ENCODE measurements around the gene FBP2.
"Not testable (repeated sequence)": the region's sequence is repeated elsewhere in the genome, so short reads cannot be mapped to it uniquely, and the experiment has no call there.

Gene FBP2

GRCh38 chr9:94563548-94563947 lies 30.1 kb downstream of the FBP2 start:
- DNase-seq (ENCODE audit: low spot score) = no peak

- DNase-seq (ENCODE audit: low spot score) = peak; percentile 33
Measured at GRCh38 chr9:94560237-94560636, 33.4 kb downstream of the FBP2 start.

- DNase-seq (ENCODE audit: low spot score) = no peak
Measured at GRCh38 chr9:94557376-94557775, 36.2 kb downstream of the FBP2 start.

- DNase-seq (ENCODE audit: low spot score) = peak; percentile 96
Measured at GRCh38 chr9:94554439-94555331, 38.9 kb downstream of the FBP2 start, which contains the start of gene PCAT7. PCAT7 (plus strand) TSS chr9:94555083.

GRCh38 chr9:94554078-94554438 lies 39.6 kb downstream of the FBP2 start:
- no peak for DNase-seq (ENCODE audit: low spot score)

- no peak for DNase-seq (ENCODE audit: low spot score)
Measured at GRCh38 chr9:94553029-94553938, 40.3 kb downstream of the FBP2 start.

- DNase-seq (ENCODE audit: low spot score) = no peak
Measured at GRCh38 chr9:94545940-94546339, 47.7 kb downstream of the FBP2 start.

GRCh38 chr9:94544335-94544734 lies 49.3 kb downstream of the FBP2 start:
- not testable (repeated sequence) for DNase-seq (ENCODE audit: low spot score)

- DNase-seq (ENCODE audit: low spot score) = no peak
Measured at GRCh38 chr9:94538908-94539307, 54.7 kb downstream of the FBP2 start.

GRCh38 chr9:94534901-94535300 lies 58.7 kb downstream of the FBP2 start:
- no peak for DNase-seq (ENCODE audit: low spot score)

- no peak for DNase-seq (ENCODE audit: low spot score)
Measured at GRCh38 chr9:94533601-94534000, 60.0 kb downstream of the FBP2 start.

- DNase-seq (ENCODE audit: low spot score) = no peak
Measured at GRCh38 chr9:94533155-94533554, 60.5 kb downstream of the FBP2 start.

- DNase-seq (ENCODE audit: low spot score) = no peak
Measured at GRCh38 chr9:94528886-94529285, 64.7 kb downstream of the FBP2 start.

GRCh38 chr9:94526951-94527350 lies 66.7 kb downstream of the FBP2 start:
- no peak for DNase-seq (ENCODE audit: low spot score)

GRCh38 chr9:94526271-94526670 lies 67.4 kb downstream of the FBP2 start:
- DNase-seq (ENCODE audit: low spot score) = no peak

- no peak for DNase-seq (ENCODE audit: low spot score)
Measured at GRCh38 chr9:94525396-94526035, 68.1 kb downstream of the FBP2 start.

- DNase-seq (ENCODE audit: low spot score) = no peak
Measured at GRCh38 chr9:94517254-94517653, 76.4 kb downstream of the FBP2 start.

GRCh38 chr9:94514722-94515121 lies 78.9 kb downstream of the FBP2 start:
- no peak for DNase-seq (ENCODE audit: low spot score)

- DNase-seq (ENCODE audit: low spot score) = no peak
Measured at GRCh38 chr9:94511955-94512265, 81.7 kb downstream of the FBP2 start.

GRCh38 chr9:94511134-94511954 lies 82.3 kb downstream of the FBP2 start:
- DNase-seq (ENCODE audit: low spot score) = no peak

Data from RKO (cell line).